LNCaP clone FGC (cell line): ENCODE measurements around the gene EFCAB14.
"Not testable (repeated sequence)": the region's sequence is repeated elsewhere in the genome, so short reads cannot be mapped to it uniquely, and the experiment has no call there.

Source experiments
- DNase-seq: peaks from one replicate; pipeline ENCODE4 v3.0.0-alpha.2; 2011; ENCODE audit warnings: low read depth
- H3K4me3 ChIP-seq: 2 replicates; pipeline ENCODE4 v1.5.1; 2011; ENCODE audit warnings: mild to moderate bottlenecking, low read depth, low read length, control low read depth
- TF ChIP-seq, protein P1 (sequence below): IDR thresholded peaks from 2 replicates; pipeline ENCODE4 v1.5.1; 2012; ENCODE audit warnings: mild to moderate bottlenecking; ENCODE audit not compliant: control insufficient read depth, insufficient read depth; ENCODE audit errors: extremely low read depth

Gene EFCAB14

DNA sequence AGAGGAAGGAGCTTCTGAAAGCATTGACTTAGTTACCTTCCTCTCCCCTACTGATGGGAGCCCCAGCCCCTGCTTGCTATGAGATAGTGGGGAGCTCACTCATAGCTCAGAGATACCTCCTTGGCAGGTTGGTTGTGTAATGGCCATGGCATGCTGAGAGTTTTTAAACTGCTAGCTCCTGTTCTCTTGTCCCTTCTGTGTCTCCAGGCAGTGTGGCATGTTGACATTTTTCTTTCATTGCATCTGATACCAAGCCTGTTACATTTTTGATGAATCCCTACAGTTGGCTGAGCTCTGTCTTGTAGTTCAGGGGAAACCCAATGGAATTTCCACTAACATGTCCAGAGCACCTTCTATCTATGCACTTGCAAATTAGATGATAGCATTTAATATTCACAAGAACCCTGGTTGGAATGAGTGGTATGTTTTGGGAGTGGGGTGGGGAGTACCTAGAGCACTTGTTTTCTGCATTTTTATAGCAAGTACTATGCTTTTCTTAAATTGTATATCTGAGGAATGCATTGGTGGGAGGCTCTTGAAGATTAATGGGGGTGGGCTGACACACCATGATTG, 39.1 kb upstream of the EFCAB14 start:
- no peak for DNase-seq
- H3K4me3 ChIP-seq, result no peak overlapping the region
- TF ChIP-seq, protein P1, sequence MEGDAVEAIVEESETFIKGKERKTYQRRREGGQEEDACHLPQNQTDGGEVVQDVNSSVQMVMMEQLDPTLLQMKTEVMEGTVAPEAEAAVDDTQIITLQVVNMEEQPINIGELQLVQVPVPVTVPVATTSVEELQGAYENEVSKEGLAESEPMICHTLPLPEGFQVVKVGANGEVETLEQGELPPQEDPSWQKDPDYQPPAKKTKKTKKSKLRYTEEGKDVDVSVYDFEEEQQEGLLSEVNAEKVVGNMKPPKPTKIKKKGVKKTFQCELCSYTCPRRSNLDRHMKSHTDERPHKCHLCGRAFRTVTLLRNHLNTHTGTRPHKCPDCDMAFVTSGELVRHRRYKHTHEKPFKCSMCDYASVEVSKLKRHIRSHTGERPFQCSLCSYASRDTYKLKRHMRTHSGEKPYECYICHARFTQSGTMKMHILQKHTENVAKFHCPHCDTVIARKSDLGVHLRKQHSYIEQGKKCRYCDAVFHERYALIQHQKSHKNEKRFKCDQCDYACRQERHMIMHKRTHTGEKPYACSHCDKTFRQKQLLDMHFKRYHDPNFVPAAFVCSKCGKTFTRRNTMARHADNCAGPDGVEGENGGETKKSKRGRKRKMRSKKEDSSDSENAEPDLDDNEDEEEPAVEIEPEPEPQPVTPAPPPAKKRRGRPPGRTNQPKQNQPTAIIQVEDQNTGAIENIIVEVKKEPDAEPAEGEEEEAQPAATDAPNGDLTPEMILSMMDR, result no peak

DNA sequence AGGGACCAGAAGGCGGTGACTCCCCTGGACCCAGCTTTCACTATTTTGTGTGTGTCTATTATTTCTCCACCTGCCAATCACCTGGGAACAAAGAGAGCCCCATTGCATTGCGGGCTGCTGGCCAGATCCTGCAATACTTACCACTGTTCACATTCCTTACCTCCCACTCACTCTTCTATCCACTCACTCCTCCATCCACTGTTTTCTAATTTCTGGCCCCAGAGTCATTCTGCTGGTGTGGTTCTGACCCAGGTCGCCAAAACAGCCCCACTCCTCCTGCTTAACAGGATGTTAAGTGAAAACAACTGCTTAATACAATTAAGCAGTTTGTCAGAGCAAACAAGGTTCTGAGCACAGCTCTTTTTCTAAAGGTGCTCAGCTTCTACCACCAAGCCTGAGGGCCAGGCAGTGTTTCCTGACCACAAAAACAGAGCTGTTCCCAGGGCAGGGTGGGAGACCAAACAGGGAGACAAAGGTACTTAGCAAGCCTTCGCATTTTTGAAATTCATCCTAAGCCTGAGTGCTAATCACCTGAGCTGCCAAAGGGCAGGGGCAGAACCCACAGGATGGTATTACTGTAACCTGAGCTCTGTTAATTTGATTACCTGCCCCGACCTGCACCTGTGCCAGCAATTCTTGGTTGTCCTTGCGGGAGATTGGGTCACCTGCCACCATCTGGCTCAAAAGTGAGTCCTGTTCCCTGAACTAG, 38.5 kb upstream of the EFCAB14 start:
- DNase-seq, result peak; percentile 58
- H3K4me3 ChIP-seq, result peak overlapping the region; percentile 8; the same call in 1 of the 2 replicates
- TF ChIP-seq, protein P1, result peak; percentile 1; the same call in 1 of the 2 replicates

GRCh38 chr1:46755121-46755520, 36.2 kb upstream of the EFCAB14 start:
- TF ChIP-seq, protein P1, result no peak
- H3K4me3 ChIP-seq, result no peak overlapping the region
- DNase-seq, result no peak

DNA sequence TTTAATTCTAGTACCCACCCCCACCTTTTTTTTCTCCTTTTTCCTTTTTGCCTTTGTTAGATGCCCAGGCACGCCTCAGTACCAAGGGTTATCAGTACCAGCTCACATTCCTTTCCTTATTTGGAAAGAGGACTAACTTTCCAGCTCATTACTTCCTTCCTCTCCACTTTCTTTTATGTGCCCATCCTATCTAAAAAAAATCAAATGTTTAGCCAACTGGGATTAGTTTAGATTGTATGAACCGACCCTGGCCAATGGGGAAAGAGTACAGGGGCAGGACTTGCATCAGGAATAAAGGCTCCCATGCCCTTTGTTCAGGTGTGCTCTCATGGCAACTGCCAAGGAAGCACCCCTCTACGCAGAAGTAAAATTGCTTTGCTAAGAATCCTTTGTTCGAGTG, 35.8 kb upstream of the EFCAB14 start:
- H3K4me3 ChIP-seq, DNase-seq: not testable (repeated sequence)

- H3K4me3 ChIP-seq, result no peak overlapping the region
- no peak for DNase-seq
- TF ChIP-seq, protein P1, result no peak
Observed at GRCh38 chr1:46753985-46754384, 35.1 kb upstream of the EFCAB14 start.

- H3K4me3 ChIP-seq, result no peak overlapping the region
- no peak for DNase-seq
- TF ChIP-seq, protein P1, result no peak
Observed at GRCh38 chr1:46749921-46750404, 31.0 kb upstream of the EFCAB14 start.

DNA sequence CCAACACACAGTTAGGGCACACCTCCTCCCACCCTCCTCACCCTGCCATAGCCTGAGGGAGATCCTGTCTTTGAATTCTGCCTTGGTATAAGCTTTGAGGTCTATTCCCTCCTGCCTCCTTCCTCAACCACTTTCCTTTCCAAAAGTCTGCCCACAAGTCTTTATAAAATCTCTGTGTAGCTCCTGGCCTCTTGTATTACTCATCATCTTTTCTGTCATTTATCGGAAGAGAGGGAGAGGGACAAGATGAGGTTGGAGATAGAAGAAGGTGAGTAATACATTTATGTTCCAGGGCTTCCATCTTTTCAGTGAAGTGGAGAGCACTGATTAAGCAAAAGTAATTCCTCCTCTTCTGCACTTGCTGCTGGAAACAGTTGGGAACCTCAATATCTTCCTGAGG, 30.5 kb upstream of the EFCAB14 start:
- no peak overlapping the region for H3K4me3 ChIP-seq
- TF ChIP-seq, protein P1, result no peak
- no peak for DNase-seq
